ENCODE measurements around the gene CEP112. TPM values are rescaled to one million over a fixed set of nuclear protein-coding genes. Genes with fewer than 3 reads are reported as not detected.
"Not testable (repeated sequence)": the region's sequence is repeated elsewhere in the genome, so short reads cannot be mapped to it uniquely, and the experiment has no call there.

Gene CEP112
- total RNA-seq, 1 donor from 2014 or later: 8.5 TPM

DNA sequence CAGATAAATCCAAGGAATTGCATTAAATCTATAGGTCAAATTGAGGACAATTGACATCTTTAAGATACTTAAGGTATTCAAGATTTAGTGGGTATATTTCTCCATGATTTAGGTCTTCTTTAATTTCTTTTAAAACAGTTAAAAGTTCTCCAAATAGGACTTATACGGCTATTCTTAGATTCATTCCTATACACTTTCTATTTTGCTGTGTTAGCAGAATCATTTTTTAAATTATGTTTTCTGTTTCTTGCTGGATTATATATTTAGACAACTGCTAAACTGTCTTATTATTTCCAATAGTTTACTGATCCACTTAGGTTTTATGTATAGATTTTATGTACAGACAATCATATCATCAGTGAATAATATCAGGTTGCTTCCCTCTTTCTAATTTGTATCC is 404.4 kb downstream of the CEP112 start:
- no peak for DNase-seq (ENCODE audit: low read depth in 2 of 2)

DNA sequence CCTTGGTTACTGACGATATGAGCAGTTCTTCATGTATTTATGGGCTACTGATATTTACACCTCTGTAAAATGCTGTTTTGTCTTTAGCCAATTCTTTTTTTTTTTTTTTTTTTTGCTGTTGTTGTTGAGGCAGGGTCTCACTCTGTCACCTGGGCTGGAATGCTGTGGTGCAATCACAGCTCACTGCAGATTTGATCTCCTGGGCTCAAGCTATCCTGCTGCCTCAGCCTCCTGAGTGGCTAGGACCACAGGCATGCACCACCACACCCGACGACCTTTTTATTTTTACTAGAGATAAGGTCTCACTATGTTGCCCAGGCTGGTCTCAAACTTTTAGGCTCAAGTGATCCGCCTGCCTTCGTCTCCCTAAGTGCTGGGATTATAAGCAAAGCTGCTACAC is 405.5 kb downstream of the CEP112 start:
- no peak for DNase-seq (ENCODE audit: low read depth in 2 of 2)

DNA sequence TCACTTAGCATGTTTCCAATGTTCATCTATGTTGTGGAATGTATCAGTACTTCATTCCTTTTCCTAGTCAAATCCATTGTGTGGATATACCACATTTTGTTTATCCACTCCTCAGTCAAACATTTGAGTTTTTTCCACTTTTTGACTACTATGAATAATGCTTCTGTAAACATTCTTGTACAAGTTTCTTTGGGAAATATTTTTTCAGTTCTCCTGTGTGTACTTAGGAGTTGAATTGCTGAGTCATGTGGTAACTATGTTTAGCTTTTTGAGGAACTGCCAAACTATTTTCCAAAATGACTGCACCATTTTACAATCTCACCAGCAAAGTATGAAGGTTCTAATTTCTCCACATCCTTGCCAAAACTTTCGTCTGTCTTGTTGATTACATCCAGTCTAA is 406.8 kb downstream of the CEP112 start:
- peak; percentile 77 to 95 for DNase-seq (ENCODE audit: low read depth in 2 of 2)

DNA sequence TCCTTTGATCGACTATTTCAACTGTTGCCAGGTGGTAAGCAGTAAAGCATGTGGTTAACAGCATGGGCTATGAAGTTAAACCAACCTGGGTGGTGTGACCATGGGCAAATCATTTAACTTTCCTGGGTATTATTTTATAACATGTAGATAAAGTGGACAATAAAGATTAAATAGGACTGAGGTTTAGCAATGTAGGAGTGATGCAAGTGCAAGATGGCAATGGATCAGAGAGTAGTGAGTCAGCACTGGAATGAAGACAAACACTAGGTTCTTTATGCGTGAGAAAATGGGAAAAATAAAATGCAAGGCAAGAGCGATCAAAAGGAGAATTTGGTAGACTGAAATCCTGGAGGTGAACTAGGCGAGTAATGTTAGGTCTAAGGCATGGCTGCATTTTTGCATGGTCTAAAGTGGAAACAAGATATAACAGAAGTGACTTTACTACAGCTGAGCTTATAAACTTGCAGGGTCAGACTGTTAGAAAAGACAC is 408.0 kb downstream of the CEP112 start:
- DNase-seq (ENCODE audit: low read depth in 2 of 2): peak; percentile 13 to 75

DNA sequence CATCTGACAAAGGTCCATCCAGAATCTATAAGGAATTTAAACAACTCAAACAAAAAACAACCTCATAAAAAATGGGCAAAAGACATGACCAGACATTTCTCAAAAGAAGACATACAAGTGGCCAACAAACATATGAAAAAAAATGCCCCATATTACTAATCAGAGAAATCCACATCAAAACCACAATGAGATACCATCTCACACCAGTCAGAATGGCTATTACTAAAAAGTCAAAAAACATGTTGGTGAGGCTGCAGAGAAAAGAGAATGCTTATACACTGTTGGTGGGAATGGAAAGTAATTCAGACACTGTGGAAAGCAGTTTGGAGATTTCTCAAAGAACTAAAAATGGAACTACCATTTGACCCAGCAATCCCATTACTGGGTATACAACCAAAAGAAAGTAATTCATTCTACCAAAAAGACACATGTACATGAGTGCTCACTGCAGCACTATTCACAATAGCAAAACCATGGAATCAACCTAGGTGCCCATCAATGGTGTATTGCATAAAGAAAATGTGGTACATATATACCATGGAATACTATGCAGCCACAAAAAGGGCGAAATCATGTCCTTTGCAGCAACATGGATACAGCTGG is 409.7 kb downstream of the CEP112 start:
- DNase-seq (ENCODE audit: low read depth in 2 of 2): not testable (repeated sequence)

DNA sequence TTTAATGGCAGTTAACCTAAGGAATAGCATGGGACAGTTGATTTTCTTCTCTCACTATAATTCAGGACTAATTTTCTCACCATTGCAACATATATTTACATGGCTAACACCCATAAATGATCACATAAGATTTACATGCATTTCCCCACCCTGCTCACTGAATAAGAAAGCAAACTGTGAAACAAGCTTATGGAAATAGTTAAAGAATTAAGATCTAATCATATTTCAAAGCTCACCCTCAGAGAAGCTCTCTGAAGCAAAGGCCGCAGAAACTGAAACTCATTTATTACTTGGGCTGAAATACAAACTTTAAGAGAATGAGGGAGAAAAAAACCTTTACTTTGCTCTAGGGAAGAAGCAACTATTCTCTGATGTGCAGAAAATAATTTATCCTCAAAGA is 411.8 kb downstream of the CEP112 start:
- DNase-seq (ENCODE audit: low read depth in 2 of 2): no peak

DNA sequence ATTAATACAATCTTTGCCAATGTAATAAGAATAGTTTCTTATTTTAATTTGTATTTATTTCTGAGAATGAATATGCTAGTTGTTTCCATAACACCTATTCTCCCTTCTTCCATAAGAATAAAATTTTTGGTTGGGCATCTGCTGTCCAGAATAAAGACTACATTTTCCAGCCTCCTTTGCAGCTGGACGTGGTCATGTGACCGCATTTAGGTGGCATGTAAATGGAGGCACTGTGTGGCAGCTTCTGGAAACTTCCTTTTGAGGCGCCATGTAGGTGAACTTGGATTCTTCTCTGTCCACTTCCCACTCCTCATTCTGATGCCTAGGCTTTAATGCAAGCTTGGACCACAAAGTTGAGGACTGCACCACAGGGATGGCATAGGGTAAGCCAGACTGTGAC is 415.0 kb downstream of the CEP112 start:
- DNase-seq (ENCODE audit: low read depth in 2 of 2): no peak

DNA sequence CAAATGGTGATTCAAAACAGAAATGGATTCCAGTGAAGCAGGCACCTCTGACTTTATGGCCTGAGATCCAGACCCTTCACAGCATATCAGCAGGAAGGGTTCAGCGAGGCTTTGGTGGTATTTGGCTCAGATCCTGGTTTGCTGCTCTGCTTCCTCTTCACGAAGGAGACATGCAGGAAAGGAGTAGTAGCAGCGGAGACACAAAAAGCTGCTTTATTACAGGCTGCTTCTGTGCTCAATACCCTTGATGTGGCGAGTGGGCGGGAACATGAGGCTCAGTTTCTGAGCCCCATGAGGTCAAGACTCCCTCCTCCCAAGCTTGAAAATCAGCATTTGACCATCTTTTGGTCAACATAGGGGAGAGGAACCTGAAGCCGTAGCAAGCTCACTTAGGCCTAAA is 417.1 kb downstream of the CEP112 start:
- DNase-seq (ENCODE audit: low read depth in 2 of 2): peak in 1 of 2 donors; percentile 42

DNA sequence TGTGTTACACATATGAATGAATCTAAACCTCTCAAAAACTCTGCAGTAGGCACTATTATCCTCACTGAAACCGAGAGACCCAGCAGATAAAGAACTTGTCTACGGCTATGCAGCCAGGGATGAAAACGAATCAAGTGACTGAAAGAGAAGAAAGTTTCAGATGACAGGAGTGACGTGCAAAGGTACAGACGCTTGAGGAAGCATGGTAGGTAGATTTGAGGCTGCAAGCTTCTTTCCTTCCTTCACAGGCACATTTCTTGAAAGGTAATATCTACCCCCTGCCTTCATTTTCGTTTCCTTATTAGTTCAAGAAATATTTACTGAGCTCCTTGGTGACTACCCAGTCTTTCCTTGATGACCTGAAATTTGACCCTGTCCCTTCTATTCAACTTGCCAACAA is 418.9 kb downstream of the CEP112 start:
- DNase-seq (ENCODE audit: low read depth in 2 of 2): no peak

DNA sequence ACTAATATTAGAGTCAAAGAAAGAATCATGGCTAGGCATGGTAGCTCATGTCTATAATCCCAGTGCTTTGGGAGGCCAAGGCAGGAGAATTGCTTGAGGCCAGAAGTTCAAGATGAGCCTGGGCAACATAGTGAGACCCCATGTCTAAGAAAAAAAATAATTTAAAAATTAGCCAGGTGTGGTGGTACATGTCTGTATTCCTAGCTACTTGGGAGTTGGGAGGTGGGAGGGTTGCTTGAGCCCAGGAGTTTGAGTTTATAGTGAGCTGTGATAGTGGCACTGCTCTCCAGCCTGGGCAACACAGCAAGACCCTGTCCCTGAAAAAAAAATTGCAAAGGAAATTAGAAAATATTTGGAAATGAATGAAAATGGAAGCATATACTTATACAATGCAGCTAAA is 420.2 kb downstream of the CEP112 start:
- DNase-seq (ENCODE audit: low read depth in 2 of 2): no peak

DNA sequence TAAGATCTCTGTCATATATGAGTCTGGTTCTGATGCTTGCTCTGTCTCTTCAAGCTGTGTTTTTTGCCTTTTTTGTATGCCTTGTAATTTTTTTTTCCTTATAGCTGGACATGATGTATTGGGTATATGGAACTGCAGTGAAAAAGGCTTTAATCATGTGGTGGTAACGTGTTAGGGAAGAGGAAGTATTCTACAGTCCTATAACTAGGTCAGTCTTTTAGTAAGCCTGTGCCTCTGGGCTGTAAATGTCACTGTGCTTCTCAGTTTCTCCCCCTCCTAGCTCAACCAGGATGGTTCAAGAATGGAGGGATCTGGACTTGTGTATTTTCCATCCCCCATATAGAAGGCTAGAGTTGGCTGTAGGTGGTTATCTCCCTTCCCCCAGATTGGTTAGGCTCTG is 428.1 kb downstream of the CEP112 start:
- DNase-seq (ENCODE audit: low read depth in 2 of 2): no peak

DNA sequence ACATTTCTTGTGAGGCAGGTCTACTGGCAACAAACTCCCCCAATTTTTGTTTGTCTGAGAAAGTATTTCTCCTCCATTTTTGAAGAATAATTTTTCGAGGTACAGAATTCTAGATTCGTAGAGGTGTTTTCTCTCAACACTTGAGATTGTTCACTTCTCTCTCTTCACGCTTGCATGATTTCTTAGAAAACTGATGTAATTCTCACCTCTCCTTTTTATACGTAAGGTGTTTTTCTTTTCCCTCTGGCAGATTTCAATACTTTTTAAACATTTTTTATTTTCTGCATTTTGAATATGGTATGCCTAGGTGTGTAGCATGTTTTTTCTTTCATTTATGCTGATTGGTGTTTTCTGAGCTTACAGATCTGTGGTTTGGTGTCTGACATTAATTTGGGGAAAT is 429.0 kb downstream of the CEP112 start:
- DNase-seq (ENCODE audit: low read depth in 2 of 2): no peak

DNA sequence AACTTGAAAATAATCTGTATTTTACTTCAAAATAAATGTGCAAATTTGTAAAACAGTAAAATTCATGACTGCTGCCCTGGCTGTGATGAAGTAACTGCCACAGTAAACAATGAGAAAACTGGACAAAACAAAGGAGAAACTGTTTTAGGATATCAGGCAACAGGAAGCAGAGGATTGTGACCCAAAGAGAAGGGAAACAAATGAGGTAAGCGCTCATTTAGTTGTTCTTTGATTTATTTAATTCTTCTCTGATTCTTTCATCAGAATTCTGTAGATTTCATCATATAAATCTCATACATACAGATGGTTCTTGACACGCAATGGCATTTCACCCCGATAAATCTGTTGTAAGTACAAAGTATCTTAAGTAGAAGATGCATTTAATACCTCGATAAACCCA is 432.4 kb downstream of the CEP112 start:
- peak; percentile 13 to 19 for DNase-seq (ENCODE audit: low read depth in 2 of 2)

DNA sequence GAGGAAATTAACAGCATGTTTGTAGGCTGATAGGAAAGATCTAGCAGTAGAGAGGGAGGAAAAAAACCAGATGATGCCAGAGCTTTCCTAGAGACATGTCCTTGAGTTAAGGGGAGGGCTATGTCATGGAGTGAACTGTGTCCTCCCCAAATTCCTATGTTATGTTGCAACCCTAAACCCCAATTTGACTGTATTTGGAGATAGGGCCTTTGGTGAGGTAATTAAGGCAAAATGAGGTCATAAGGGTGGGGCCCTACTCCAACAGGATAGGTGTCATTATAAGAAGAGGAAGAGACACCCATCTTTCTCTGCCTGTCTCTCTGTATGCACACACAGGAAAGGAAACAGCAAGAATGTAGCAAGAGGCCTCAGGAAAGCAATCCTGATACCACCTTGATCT is 435.2 kb downstream of the CEP112 start:
- DNase-seq (ENCODE audit: low read depth in 2 of 2): no peak

DNA sequence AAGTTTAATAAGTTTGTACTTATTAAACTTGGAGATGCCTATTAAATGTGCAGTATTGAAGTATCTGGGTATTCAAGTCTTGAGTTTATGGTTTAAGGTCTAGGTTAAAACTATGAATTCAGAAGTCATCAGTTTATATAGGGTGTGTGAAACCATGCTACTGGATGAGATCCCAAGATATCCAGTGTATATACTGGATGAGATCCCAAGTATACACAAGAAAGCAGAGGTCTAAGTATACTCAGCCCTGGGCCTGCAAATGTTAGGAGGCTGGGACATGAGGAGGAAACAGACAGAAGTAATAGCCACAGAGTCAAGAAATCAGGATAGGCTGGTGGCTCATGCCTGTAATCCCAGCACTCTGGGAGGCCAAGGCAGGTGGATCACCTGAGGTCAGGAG is 436.1 kb downstream of the CEP112 start:
- no peak for DNase-seq (ENCODE audit: low read depth in 2 of 2)

DNA sequence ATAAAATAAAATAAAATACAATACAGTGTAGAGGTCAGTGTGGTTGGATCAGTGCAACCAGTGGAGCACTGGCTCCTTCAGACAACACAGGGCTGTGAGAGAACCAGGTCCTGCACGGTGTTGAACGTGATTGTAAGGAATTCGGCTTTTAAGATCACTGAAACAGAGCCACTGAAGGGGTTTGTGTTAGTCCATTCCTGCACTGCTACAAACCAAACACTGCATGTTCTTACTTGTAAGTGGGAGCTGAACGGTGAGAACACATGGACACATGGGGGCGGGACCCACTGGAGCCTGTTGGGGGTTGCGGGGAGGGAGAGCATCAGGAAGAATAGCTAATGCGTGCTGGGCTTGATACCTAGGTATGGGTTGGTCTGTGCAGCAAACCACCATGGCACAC is 437.3 kb downstream of the CEP112 start:
- no peak for DNase-seq (ENCODE audit: low read depth in 2 of 2)

DNA sequence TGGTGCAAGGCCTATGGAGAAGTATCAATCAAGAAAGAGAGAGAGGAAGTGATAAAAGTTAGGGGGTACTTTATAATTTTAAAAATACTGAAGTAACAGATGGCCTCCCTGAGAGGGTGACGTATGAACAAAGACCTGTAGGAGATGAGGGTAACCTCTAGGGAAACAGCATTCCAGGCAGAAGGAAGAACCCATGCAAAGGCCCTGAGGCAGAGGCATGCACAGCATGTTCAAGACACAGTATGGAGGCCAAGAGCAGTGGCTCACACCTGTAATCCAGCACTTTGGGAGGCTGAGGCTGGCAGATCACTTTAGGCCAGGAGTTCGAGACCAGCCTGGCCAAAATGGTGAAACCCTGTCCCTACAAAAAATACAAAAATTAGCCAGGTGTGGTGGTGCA is 437.9 kb downstream of the CEP112 start:
- no peak for DNase-seq (ENCODE audit: low read depth in 2 of 2)

DNA sequence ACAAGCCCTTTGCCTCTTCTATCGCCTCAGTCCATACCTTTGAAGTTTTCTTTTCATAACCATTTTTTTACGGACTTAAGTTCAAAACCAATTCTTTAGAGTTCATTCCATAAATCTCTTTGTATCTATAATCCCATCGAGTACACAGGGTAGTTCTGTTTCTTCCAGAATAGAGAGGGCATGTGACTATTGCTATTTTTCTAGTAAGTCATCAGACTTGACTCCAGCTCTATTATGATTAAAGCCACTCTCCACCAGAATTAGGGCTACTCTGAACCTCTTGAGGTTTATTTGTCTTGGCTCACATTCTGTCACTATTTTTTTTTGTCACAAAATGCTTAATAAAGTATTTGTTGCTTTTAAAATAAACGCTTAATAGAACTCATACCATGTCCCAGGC is 438.6 kb downstream of the CEP112 start:
- DNase-seq (ENCODE audit: low read depth in 2 of 2): no peak

DNA sequence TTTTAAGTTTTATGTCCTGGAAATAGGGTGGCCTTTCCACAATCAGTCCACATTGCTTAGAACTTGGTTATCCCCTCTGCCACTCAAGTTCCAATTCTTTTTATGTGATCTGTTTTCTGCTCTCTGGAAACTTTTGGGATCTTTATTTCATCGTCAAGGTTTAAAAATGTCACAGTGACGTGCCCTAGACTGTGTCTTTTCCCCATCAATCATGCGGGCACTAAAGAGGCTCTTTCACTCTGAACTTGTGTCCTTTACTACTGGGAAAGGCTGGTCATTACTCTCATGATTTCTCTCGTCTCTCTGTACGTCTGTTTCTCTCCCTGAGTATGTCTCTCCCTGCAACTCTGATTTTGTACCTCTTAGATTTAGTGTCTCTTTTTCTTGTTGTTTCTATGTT is 440.7 kb downstream of the CEP112 start:
- DNase-seq (ENCODE audit: low read depth in 2 of 2): no peak

DNA sequence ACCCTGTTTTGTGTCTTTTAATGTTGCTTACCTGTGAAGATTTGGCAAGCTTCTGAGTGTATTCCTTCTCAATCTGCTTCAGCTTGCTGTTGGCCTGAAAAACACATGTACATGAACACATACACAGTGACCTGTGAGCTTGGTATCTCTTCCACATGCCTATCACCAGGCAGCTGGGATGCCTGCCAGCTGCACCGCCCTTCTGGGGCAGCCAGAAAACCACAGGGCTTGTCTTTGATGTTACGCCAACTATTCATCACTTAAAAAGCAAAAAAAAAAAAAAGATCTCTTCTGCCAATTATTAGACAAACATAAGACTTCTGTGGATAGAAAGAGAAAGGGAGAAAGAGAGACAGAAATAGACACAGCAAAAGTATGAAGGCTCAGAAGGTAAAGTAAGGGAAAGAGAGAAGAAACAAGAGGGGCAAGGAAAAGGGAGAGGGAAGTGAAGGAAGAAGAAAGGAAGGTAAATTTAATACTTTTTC is 441.3 kb downstream of the CEP112 start:
- DNase-seq (ENCODE audit: low read depth in 2 of 2): peak; percentile 75 to 90

DNA sequence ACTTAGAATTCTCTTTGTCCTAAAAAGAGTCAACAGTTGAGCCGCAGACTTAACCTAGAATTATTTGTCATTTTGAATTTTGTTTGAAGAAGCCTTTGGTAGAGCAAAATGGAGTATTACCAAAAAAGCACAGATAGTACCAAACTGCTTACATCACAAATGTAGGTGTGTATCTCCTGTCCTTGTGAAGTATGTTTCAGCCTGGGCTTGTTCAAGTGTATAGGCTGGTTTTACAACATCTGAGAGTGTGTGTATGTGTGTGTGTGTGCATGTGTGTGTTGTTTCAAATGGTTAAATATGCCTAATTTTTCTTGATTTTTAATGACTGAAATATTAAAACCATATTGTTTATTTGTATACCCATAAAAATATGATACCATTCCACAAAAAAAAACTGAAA is 441.8 kb downstream of the CEP112 start:
- DNase-seq (ENCODE audit: low read depth in 2 of 2): no peak

DNA sequence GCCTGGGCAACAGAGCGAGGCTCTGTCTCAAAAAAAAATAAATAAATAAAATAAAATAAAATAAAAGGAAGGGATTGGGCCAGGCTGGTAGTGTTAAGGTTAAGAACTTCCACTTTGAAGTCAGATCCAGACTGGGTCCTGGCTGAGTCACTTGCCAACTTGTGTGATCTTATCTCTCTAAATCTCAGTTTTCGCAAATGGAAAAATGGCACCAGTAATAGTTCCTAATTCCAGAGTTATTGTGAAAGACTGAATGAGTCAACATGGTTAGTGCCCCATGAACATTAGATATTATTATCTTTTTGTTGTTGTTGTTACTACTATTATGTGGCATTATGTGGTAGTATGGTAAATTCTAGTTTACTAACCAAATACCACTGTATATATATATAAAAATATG is 442.5 kb downstream of the CEP112 start:
- peak; percentile 8 to 9 for DNase-seq (ENCODE audit: low read depth in 2 of 2)

DNA sequence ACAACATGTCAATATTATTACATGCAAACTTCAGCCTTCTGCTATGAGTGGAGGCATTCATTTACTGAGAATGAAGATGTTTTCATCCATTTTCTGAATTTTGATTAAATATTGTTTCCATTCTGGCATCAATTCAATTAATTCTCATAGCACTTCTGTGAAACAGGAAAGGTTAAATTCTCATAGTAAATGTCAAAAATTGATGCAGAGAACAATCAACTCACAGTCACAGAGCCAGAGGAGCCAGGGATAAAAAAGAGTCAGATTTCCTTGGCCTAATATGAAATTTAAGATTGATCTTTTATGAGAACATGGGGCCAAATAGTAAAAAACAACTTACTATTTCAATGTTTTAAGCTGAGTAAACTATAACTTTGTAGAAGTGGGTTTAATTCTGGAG is 446.7 kb downstream of the CEP112 start:
- DNase-seq (ENCODE audit: low read depth in 2 of 2): peak; percentile 48 to 52

DNA sequence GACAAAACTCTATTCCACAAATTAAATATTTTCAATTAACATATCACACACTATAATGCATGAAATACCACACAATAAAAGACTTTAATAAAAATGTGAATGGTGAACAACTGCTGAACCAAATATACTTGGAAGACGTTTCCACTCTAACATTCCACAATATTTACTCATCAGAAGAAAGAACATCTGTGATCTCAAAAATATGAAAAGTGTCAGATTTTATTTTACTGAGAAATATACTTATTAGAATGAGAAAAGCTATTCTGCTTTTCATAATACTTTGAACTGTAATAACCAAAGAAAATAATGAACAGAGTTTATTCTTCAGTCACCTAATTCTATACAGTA is 448.7 kb downstream of the CEP112 start:
- DNase-seq (ENCODE audit: low read depth in 2 of 2): peak in 1 of 2 donors; percentile 40
